Epithelial cell of proximal tubule (primary cell): ENCODE data around the gene ANKIB1. TPM values are rescaled to one million over a fixed set of nuclear protein-coding genes. Genes with fewer than 3 reads are reported as not detected.

Experiments
- DNase-seq: peaks from one replicate; pipeline ENCODE4 v3.0.0-alpha.2; 2011; ENCODE audit warnings: low read depth
- H3K4me3 ChIP-seq: 2 replicates; pipeline ENCODE4 v1.5.1; 2011; ENCODE audit warnings: low read depth, mild to moderate bottlenecking, low read length
- CTCF ChIP-seq: conservative IDR thresholded peaks from 2 replicates; pipeline ENCODE4 v1.5.1; 2012; ENCODE audit warnings: low read depth, mild to moderate bottlenecking, low read length
- total RNA-seq: library from RNA; depleted of rRNA; stranded (reverse); fragments of >200 nt; gene quantifications from 2 replicates; pipeline ENCODE4 v1.2.3, GENCODE V29; 2015

The ANKIB1 gene
- total RNA-seq, 1 donor from 2014 or later: 27.3 TPM

GRCh38 chr7:92425311-92425947, 179.7 kb downstream of the ANKIB1 start:
- no peak for TF ChIP-seq CTCF
- DNase-seq: no peak
- H3K4me3 ChIP-seq: no peak overlapping the region

- H3K4me3 ChIP-seq: no peak overlapping the region
- no peak for DNase-seq
- TF ChIP-seq CTCF: no peak
Observed at GRCh38 chr7:92427193-92427592, 181.4 kb downstream of the ANKIB1 start.

- no peak for DNase-seq
- H3K4me3 ChIP-seq: no peak overlapping the region
- no peak for TF ChIP-seq CTCF
Observed at GRCh38 chr7:92432299-92432946, 186.6 kb downstream of the ANKIB1 start.

GRCh38 chr7:92433019-92433418, 187.2 kb downstream of the ANKIB1 start:
- DNase-seq: no peak
- no peak overlapping the region for H3K4me3 ChIP-seq
- TF ChIP-seq CTCF: no peak

GRCh38 chr7:92435542-92435941, 189.8 kb downstream of the ANKIB1 start:
- TF ChIP-seq CTCF: no peak
- DNase-seq: no peak
- H3K4me3 ChIP-seq: no peak overlapping the region

GRCh38 chr7:92436612-92437445, 191.1 kb downstream of the ANKIB1 start:
- TF ChIP-seq CTCF: no peak
- no peak overlapping the region for H3K4me3 ChIP-seq
- no peak for DNase-seq
